Measurements from ENCODE around the gene UBE2D4.
"Not testable (repeated sequence)": the region's sequence is repeated elsewhere in the genome, so short reads cannot be mapped to it uniquely, and the experiment has no call there.

UBE2D4 gene

GRCh38 chr7:43914795-43915194 is 11.4 kb upstream of the UBE2D4 start:
- no peak for DNase-seq

- no peak for DNase-seq
Observed at GRCh38 chr7:43915907-43916306, 10.3 kb upstream of the UBE2D4 start.

GRCh38 chr7:43921423-43921822 is 4.8 kb upstream of the UBE2D4 start:
- no peak for DNase-seq

- DNase-seq = no peak
Observed at GRCh38 chr7:43922726-43923125, 3.5 kb upstream of the UBE2D4 start.

GRCh38 chr7:43926798-43927123 is 525 bp downstream of the UBE2D4 start:
- no peak for DNase-seq

GRCh38 chr7:43927810-43928209 is 1.6 kb downstream of the UBE2D4 start:
- no peak for DNase-seq

GRCh38 chr7:43929529-43930457 is 3.6 kb downstream of the UBE2D4 start:
- DNase-seq = no peak

GRCh38 chr7:43931346-43931745 is 5.1 kb downstream of the UBE2D4 start:
- DNase-seq = peak; percentile 13 to 42

- DNase-seq = no peak
Observed at GRCh38 chr7:43933902-43934560, 7.8 kb downstream of the UBE2D4 start.

GRCh38 chr7:43937444-43937843 is 11.2 kb downstream of the UBE2D4 start:
- no peak for DNase-seq

GRCh38 chr7:43938892-43939482 is 12.8 kb downstream of the UBE2D4 start:
- DNase-seq = no peak

GRCh38 chr7:43942250-43942649 is 16.0 kb downstream of the UBE2D4 start:
- DNase-seq = no peak

- DNase-seq = no peak
Observed at GRCh38 chr7:43942997-43943396, 16.8 kb downstream of the UBE2D4 start.

GRCh38 chr7:43943417-43944187 is 17.4 kb downstream of the UBE2D4 start:
- DNase-seq = no peak

- no peak for DNase-seq
Observed at GRCh38 chr7:43944286-43944685, 18.1 kb downstream of the UBE2D4 start.

- no peak for DNase-seq
Observed at GRCh38 chr7:43952028-43952427, 25.8 kb downstream of the UBE2D4 start.

- no peak for DNase-seq
Observed at GRCh38 chr7:43953071-43953470, 26.8 kb downstream of the UBE2D4 start.

GRCh38 chr7:43954524-43955228 is 28.4 kb downstream of the UBE2D4 start:
- peak in 1 of 2 experiments; percentile 5 for DNase-seq

GRCh38 chr7:43956027-43956426 is 29.8 kb downstream of the UBE2D4 start:
- DNase-seq = no peak

- no peak for DNase-seq
Observed at GRCh38 chr7:43960933-43961332, 34.7 kb downstream of the UBE2D4 start.

- DNase-seq = not testable (repeated sequence)
Observed at GRCh38 chr7:43966392-43966791, 40.2 kb downstream of the UBE2D4 start.

All from stimulated activated CD4-positive, alpha-beta T cell treated with anti-CD3 and anti-CD28 coated beads, Interleukin-4, amount 100 ng/mL, for 4 hours (primary cell).